HepG2 (cell line): ENCODE measurements around the gene FAM234A. TPM values are rescaled to one million over a fixed set of nuclear protein-coding genes. Genes with fewer than 3 reads are reported as not detected.

Experiments used
- ARHGAP35 ChIP-seq: sonication (generic); formaldehyde crosslinking; IDR thresholded peaks from 2 replicates; pipeline ENCODE4 v1.9.0; 2022; ENCODE audit warnings: mild to moderate bottlenecking, inconsistent platforms, moderate library complexity, missing genetic modification reagents, borderline replicate concordance
- ARID3A ChIP-seq: IDR thresholded peaks from 2 replicates; pipeline ENCODE4 v1.6.1; 2012; ENCODE audit warnings: low read depth, low read length, improper control_type of control experiment
- BATF2 ChIP-seq: sonication (generic); formaldehyde crosslinking; IDR thresholded peaks from 2 replicates; pipeline ENCODE4 v1.8.0; 2022; ENCODE audit warnings: mild to moderate bottlenecking, missing genetic modification reagents, moderate library complexity
- ELF1 ChIP-seq: sonication (generic); formaldehyde crosslinking; IDR thresholded peaks from 2 replicates; pipeline ENCODE4 v1.4.0; 2020; ENCODE audit warnings: missing genetic modification reagents
- HCFC1 ChIP-seq: fragments of 150-350 bp; IDR thresholded peaks from 2 replicates; pipeline ENCODE4 v1.6.1; 2014; ENCODE audit warnings: low read depth, low read length
- NCOA1 ChIP-seq: sonication (generic); formaldehyde crosslinking; IDR thresholded peaks from 2 replicates; pipeline ENCODE4 v1.9.0; 2021; ENCODE audit warnings: missing genetic modification reagents
- PAWR ChIP-seq: sonication (generic); formaldehyde crosslinking; IDR thresholded peaks from 2 replicates; pipeline ENCODE4 v1.4.0; 2020; ENCODE audit warnings: missing genetic modification reagents, mild to moderate bottlenecking, borderline replicate concordance
- PITX1 ChIP-seq: sonication (generic); formaldehyde crosslinking; IDR thresholded peaks from 2 replicates; pipeline ENCODE4 v1.5.1; 2020; ENCODE audit warnings: mild to moderate bottlenecking, missing genetic modification reagents
- PREB ChIP-seq: sonication (generic); formaldehyde crosslinking; IDR thresholded peaks from 2 replicates; pipeline ENCODE4 v1.4.0; 2020; ENCODE audit warnings: missing genetic modification reagents
- RXRB ChIP-seq: IDR thresholded peaks from 2 replicates; pipeline ENCODE4 v1.6.1; 2016; ENCODE audit warnings: borderline replicate concordance, missing genetic modification reagents, missing compliant biosample characterization
- SMAD1 ChIP-seq: sonication (generic); formaldehyde crosslinking; IDR thresholded peaks from 2 replicates; pipeline ENCODE4 v1.4.0; 2020; ENCODE audit warnings: missing genetic modification reagents, low read depth, mild to moderate bottlenecking, borderline replicate concordance
- TIGD3 ChIP-seq: sonication (generic); formaldehyde crosslinking; IDR thresholded peaks from 2 replicates; pipeline ENCODE4 v1.5.1; 2020; ENCODE audit warnings: mild to moderate bottlenecking, missing genetic modification reagents, borderline replicate concordance
- YEATS4 ChIP-seq: sonication (generic); formaldehyde crosslinking; IDR thresholded peaks from 2 replicates; pipeline ENCODE4 v1.4.0; 2020; ENCODE audit warnings: missing genetic modification reagents, borderline replicate concordance
- ZBTB1 ChIP-seq: sonication (generic); formaldehyde crosslinking; IDR thresholded peaks from 2 replicates; pipeline ENCODE4 v1.4.0; 2020; ENCODE audit warnings: missing genetic modification reagents, borderline replicate concordance
- ZBTB34 ChIP-seq: sonication (generic); formaldehyde crosslinking; IDR thresholded peaks from 2 replicates; pipeline ENCODE4 v1.8.0; 2022; ENCODE audit warnings: mild to moderate bottlenecking, missing genetic modification reagents
- ZBTB46 ChIP-seq: sonication (generic); formaldehyde crosslinking; IDR thresholded peaks from 2 replicates; pipeline ENCODE4 v1.4.0; 2020; ENCODE audit warnings: mild to moderate bottlenecking, missing genetic modification reagents, borderline replicate concordance
- ZNF207 ChIP-seq: fragments of 450-650 bp; IDR thresholded peaks from 2 replicates; pipeline ENCODE4 v1.6.1; 2016; ENCODE audit warnings: antibody characterized with exemption, borderline replicate concordance
- ZNF703 ChIP-seq: sonication (generic); formaldehyde crosslinking; IDR thresholded peaks from 2 replicates; pipeline ENCODE4 v1.5.1; 2020; ENCODE audit warnings: missing genetic modification reagents, mild to moderate bottlenecking, moderate library complexity, borderline replicate concordance
- ZNF816 ChIP-seq: sonication (generic); formaldehyde crosslinking; IDR thresholded peaks from 2 replicates; pipeline ENCODE4 v1.8.0; 2022; ENCODE audit warnings: missing genetic modification reagents, mild to moderate bottlenecking, borderline replicate concordance
- ZSCAN25 ChIP-seq: sonication (generic); formaldehyde crosslinking; IDR thresholded peaks from 2 replicates; pipeline ENCODE4 v1.8.0; 2022; ENCODE audit warnings: mild to moderate bottlenecking, missing genetic modification reagents
- polyA plus RNA-seq, 8 experiments: library from polyadenylated mRNA; depleted of rRNA in 3 of 8; stranded (reverse) in 7 of 8; unstranded in 1 of 8; fragments of >200 nt; fragmentation: Illumina TruSeq in 4 of 8; extraction: Trizol in 4 of 8; gene quantifications; 2 replicates each; pipeline versions ENCODE4 v1.2.1 to v1.2.3, GENCODE V29; 2011 to 2016; ENCODE audit warnings: low read depth in 4 of 8, missing spikeins in 1 of 8, mixed read lengths in 1 of 8; ENCODE audit not compliant: insufficient read depth in 1 of 8
- total RNA-seq, 5 experiments: library from RNA; depleted of rRNA; stranded (reverse); fragments of >200 nt; fragmentation: Illumina TruSeq; extraction: Trizol; gene quantifications; 2 replicates each; pipeline ENCODE4 v1.2.3, GENCODE V29; 2016; ENCODE audit warnings: low read depth in 1 of 5

Gene FAM234A
- total and polyA plus RNA-seq, 2 of the 13 experiments (the other 11 are each of a cell fraction or from before 2014, with no cell fraction given): 29.2 to 34.4 TPM

- TF ChIP-seq ZNF816 (CRISPR knock-in tag) (no peak), RXRB (CRISPR knock-in tag) (no peak), PREB (no peak), PITX1 (no peak), ZNF207 (no peak), ZBTB46 (CRISPR knock-in tag) (no peak), PAWR (CRISPR knock-in tag) (no peak), YEATS4 (CRISPR knock-in tag) (peak; percentile 69), ZSCAN25 (CRISPR knock-in tag) (no peak), HCFC1 (peak; percentile 41; the same call in 1 of the 2 replicates), ZBTB34 (CRISPR knock-in tag) (no peak), BATF2 (CRISPR knock-in tag) (peak; percentile 62; the same call in 1 of the 2 replicates), ARID3A (no peak), ELF1 (peak; percentile 95), SMAD1 (CRISPR knock-in tag) (no peak; the same call in 1 of the 2 replicates), ZBTB1 (CRISPR knock-in tag) (no peak), ARHGAP35 (CRISPR knock-in tag) (peak; percentile 74; the same call in 1 of the 2 replicates), TIGD3 (CRISPR knock-in tag) (no peak), ZNF703 (CRISPR knock-in tag) (no peak), NCOA1 (CRISPR knock-in tag) (no peak)
These were observed at the start of gene FAM234A (continued) for GRCh38 chr16:234468-235305.
